Coronary artery (tissue), 2 donors: ENCODE results near the gene PLP2.

Source experiments
- DNase-seq: peaks from one replicate; pipeline ENCODE4 v3.0.0-alpha.2; 2017; ENCODE audit warnings: low spot score
- H3K27ac ChIP-seq, 2 donors: fragments of 200-600 bp; sonication (generic); one replicate each; pipeline ENCODE4 v1.5.1; 2016 to 2019
- H3K4me3 ChIP-seq: fragments of 200-600 bp; sonication (generic); 2 replicates; pipeline ENCODE4 v1.5.1; 2016; ENCODE audit warnings: mild to moderate bottlenecking, moderate library complexity
- CTCF ChIP-seq: fragments of 200-600 bp; sonication (generic); IDR thresholded peaks from one replicate; pipeline ENCODE4 v1.5.1; 2019; ENCODE audit warnings: antibody characterized with exemption

PLP2 gene

GRCh38 chrX:49211074-49211473, 39.4 kb downstream of the PLP2 start:
- H3K27ac ChIP-seq = no peak overlapping the region

GRCh38 chrX:49212209-49212608, 40.5 kb downstream of the PLP2 start:
- Histone ChIP-seq H3K4me3 (no peak overlapping the region), H3K27ac (no peak overlapping the region)
- no peak for TF ChIP-seq CTCF
- DNase-seq = no peak

More at GRCh38 chrX:49211074-49211473, 39.4 kb downstream of the PLP2 start:
- TF ChIP-seq CTCF = no peak
- DNase-seq = no peak
- no peak overlapping the region for H3K4me3 ChIP-seq

DNA sequence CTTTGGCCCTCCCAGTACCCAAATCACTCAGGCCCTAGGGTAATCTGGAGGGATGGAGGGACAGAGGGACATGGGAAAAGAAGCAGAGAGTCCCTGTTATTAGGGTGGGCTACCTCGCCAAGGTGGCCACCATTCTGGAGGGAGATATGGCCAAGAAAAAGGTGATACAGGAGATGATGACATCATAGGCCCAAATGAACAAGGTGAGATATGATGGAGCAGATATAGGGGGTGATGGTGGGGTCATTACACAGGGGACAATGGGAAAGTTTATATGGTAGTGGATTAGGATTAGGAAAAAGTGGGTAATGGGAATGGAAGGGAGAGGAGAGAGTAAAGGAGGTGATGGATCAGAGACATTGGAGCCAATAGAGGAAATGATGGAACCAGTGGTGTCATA, 41.2 kb downstream of the PLP2 start:
- Histone ChIP-seq H3K27ac (no peak overlapping the region), H3K4me3 (no peak overlapping the region)
- no peak for TF ChIP-seq CTCF
- no peak for DNase-seq

- TF ChIP-seq CTCF = no peak
- Histone ChIP-seq H3K4me3 (no peak overlapping the region), H3K27ac (no peak overlapping the region)
- DNase-seq = no peak
Measured at GRCh38 chrX:49214416-49214815, 42.7 kb downstream of the PLP2 start.

DNA sequence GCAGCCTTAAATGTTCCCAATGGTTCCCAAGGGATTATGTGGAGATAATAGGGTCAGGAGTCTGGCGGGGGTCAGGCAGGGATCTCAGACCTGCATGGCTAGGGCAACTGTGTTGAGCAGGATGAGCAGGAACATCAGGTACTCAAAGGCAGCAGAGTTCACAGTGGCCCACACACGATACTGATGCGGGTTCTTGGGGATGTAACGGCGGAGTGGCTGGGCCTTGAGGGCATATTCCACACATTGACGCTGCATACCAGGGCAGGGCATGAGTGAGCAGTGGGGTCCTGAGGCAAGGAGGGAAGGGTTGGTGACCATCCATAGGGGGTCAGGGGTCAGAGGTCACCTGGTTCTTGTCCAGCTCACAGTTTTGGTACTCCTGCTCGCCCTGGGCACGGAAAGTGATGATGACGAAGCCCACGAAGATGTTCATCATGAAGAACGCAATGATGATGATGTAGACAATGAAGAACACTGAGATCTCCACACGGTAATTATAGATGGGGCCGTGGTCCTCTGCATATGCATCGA, 43.4 kb downstream of the PLP2 start:
- DNase-seq = no peak
- Histone ChIP-seq H3K27ac (no peak overlapping the region), H3K4me3 (no peak overlapping the region)
- TF ChIP-seq CTCF = no peak

DNA sequence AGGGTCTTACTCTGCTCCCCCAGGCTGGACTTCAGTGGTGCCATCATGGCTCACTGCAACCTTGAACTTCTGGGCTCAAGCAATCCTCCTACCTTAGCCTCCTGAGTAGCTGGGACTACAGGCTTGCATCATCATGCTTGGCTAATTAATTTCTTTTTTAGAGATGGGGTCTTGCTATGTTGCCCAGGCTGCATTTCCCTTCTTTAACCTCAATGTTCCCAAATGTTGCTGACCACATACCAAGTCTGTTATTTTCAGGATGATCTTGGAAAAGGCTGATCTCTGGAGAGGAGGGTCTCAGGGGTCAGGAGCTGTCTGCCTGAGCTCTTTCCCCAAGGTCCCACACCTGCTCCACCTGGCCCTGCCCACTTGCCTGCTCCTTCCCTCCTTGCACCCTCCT, 48.4 kb downstream of the PLP2 start:
- DNase-seq = no peak
- H3K27ac ChIP-seq = no peak overlapping the region
- no peak overlapping the region for H3K4me3 ChIP-seq
- no peak for TF ChIP-seq CTCF

- no peak overlapping the region for H3K27ac ChIP-seq
- no peak for DNase-seq
- no peak overlapping the region for H3K4me3 ChIP-seq
- no peak for TF ChIP-seq CTCF
Measured at GRCh38 chrX:49221868-49222267, 50.2 kb downstream of the PLP2 start.
